K562 (cell line): ENCODE data around the gene NTM. TPM values are rescaled to one million over a fixed set of nuclear protein-coding genes. Genes with fewer than 3 reads are reported as not detected.

Experiments used
- ATAC-seq: fragments of 200-7000 bp; cut with Tn5 transposase; 3 replicates; pipeline ENCODE4 v1.9.1; 2020; ENCODE audit warnings: moderate library complexity
- BruUV-seq: library from RNA; stranded (reverse); fragments of 400-500 nt; replicated peaks from 2 replicates; lab custom pipeline; 2021; lab: Mats Ljungman, UMichigan
- CTCF ChIA-PET: fragments of 300-600 bp; formaldehyde crosslinking; extraction: SDS; loops from one replicate; lab custom pipeline; 2021; ENCODE audit warnings: low intra/inter-chr PET ratio; lab: Yijun Ruan, JAX
- POLR2A ChIA-PET: fragments of 300-600, 350-650 bp; sonication (Branson Sonifier 250); formaldehyde crosslinking; extraction: SDS; loops from one replicate; lab custom pipeline; 2021; ENCODE audit warnings: antibody characterized with exemption, inconsistent platforms; lab: Yijun Ruan, JAX
- DNase-seq, 4 experiments: peaks; one replicate each; pipeline versions ENCODE4 v3.0.0 to v3.0.0-alpha.2; 2011 to 2018; ENCODE audit warnings: low spot score in 3 of 4, mixed read lengths in 3 of 4; ENCODE audit errors: extremely low read depth in 1 of 4
- FAIRE-seq: peaks from 2 replicates; lab custom pipeline; 2011; peaks lifted over from hg19 to GRCh38; lab: Jason Lieb, UNC
- H2AFZ ChIP-seq: 2 replicates; pipeline ENCODE4 v1.6.0; 2011; ENCODE audit warnings: low read depth, low read length, control low read depth, inconsistent platforms
- H3K27ac ChIP-seq: fragments of 200-600 bp; 3 replicates; pipeline ENCODE4 v1.8.0; 2011; ENCODE audit warnings: low read depth, mild to moderate bottlenecking, control low read depth, inconsistent platforms, low read length, moderate library complexity, mixed read lengths; ENCODE audit errors: extremely low read depth
- H3K27me3 ChIP-seq, 2 experiments: fragments of 300-600 bp in 1 of 2; 2 replicates in 1 of 2; 3 replicates in 1 of 2; pipeline versions ENCODE4 v1.6.0 to v1.8.0; 2011; ENCODE audit warnings: inconsistent platforms in 2 of 2, low read length in 2 of 2, mild to moderate bottlenecking in 1 of 2, mixed read lengths in 1 of 2, moderate library complexity in 1 of 2; ENCODE audit not compliant: control insufficient read depth in 2 of 2, insufficient read depth in 2 of 2
- H3K36me3 ChIP-seq: fragments of 300-600 bp; 3 replicates; pipeline ENCODE4 v1.8.0; 2011; ENCODE audit warnings: mild to moderate bottlenecking, low read length, inconsistent platforms; ENCODE audit not compliant: control insufficient read depth, insufficient read depth
- H3K4me1 ChIP-seq, 2 experiments: fragments of 200-600 bp in 1 of 2; replicated peaks in 1 of 2; 2 replicates in 1 of 2; 3 replicates in 1 of 2; pipeline versions ENCODE4 v1.5.1 to v1.8.0; 2011; ENCODE audit warnings: inconsistent platforms in 2 of 2, low read length in 2 of 2, mild to moderate bottlenecking in 1 of 2, mixed read lengths in 1 of 2, moderate library complexity in 1 of 2; ENCODE audit not compliant: control insufficient read depth in 2 of 2, insufficient read depth in 2 of 2
- H3K4me2 ChIP-seq: 2 replicates; pipeline ENCODE4 v1.6.1; 2011; ENCODE audit warnings: low read length, control low read depth, inconsistent platforms, mixed read lengths; ENCODE audit not compliant: insufficient read depth
- H3K4me3 ChIP-seq: fragments of 200-600 bp; sonication (generic), shearing (Covaris generic); 2 replicates; pipeline ENCODE4 v1.5.1; 2016; ENCODE audit warnings: control low read depth, inconsistent platforms
- H3K79me2 ChIP-seq: fragments of 200-600 bp; 3 replicates; pipeline ENCODE4 v1.8.0; 2011; ENCODE audit warnings: low read length, inconsistent platforms; ENCODE audit not compliant: control insufficient read depth, insufficient read depth
- H3K9ac ChIP-seq, 2 experiments: 2 replicates each; pipeline versions ENCODE4 v1.6.0 to v1.6.1; 2011; ENCODE audit warnings: low read depth in 2 of 2, low read length in 2 of 2, control low read depth in 1 of 2, inconsistent platforms in 1 of 2, mild to moderate bottlenecking in 1 of 2, mixed read lengths in 1 of 2; ENCODE audit not compliant: insufficient read depth in 1 of 2
- H3K9me1 ChIP-seq: one replicate; pipeline ENCODE4 v1.6.0; 2011; ENCODE audit warnings: inconsistent platforms, mild to moderate bottlenecking, low read length, moderate library complexity; ENCODE audit not compliant: control insufficient read depth, insufficient read depth
- H3K9me3 ChIP-seq: replicated peaks from 2 replicates; pipeline ENCODE4 v1.5.1; 2011; ENCODE audit warnings: low read depth, low read length, inconsistent platforms; ENCODE audit not compliant: control insufficient read depth, insufficient read depth
- H4K20me1 ChIP-seq: replicated peaks from 2 replicates; pipeline ENCODE4 v1.6.1; 2011; ENCODE audit warnings: low read length, inconsistent platforms, mixed read lengths; ENCODE audit not compliant: control insufficient read depth, insufficient read depth
- CHD4 ChIP-seq: fragments of 200-600 bp; sonication (generic); IDR thresholded peaks from 3 replicates; pipeline ENCODE4 v1.6.1; 2012; ENCODE audit warnings: low read depth, mild to moderate bottlenecking, mixed read lengths, low read length, inconsistent platforms; ENCODE audit not compliant: insufficient read depth, insufficient replicate concordance, poor library complexity, severe bottlenecking
- KAT8 ChIP-seq: fragments of 450-650 bp; IDR thresholded peaks from 2 replicates; pipeline ENCODE4 v1.6.1; 2016; ENCODE audit warnings: low read depth, mild to moderate bottlenecking
- MEF2D ChIP-seq: conservative IDR thresholded peaks from 2 replicates; pipeline ENCODE4 v1.6.1; 2016; ENCODE audit warnings: low read depth, missing genetic modification characterization, missing compliant biosample characterization
- RFX7 ChIP-seq: fragments of 250-450 bp; sonication (Bioruptor Pico); IDR thresholded peaks from 2 replicates; pipeline ENCODE4 v1.5.1; 2021; ENCODE audit warnings: mild to moderate bottlenecking
- SIN3B ChIP-seq: fragments of 450-650 bp; IDR thresholded peaks from 2 replicates; pipeline ENCODE4 v1.6.1; 2017; ENCODE audit warnings: low read depth, mild to moderate bottlenecking, moderate library complexity
- TAF1 ChIP-seq: IDR thresholded peaks from 2 replicates; pipeline ENCODE4 v1.6.1; 2011; ENCODE audit warnings: mild to moderate bottlenecking, low read length, moderate library complexity; ENCODE audit not compliant: insufficient read depth, control insufficient read depth, severe bottlenecking; ENCODE audit errors: extremely low read depth
- ZNF212 ChIP-seq: fragments of 450-650 bp; formaldehyde crosslinking; IDR thresholded peaks from 2 replicates; pipeline ENCODE4 v1.4.0; 2020; ENCODE audit warnings: mild to moderate bottlenecking
- ZNF253 ChIP-seq: fragments of 250-450 bp; sonication (Bioruptor Pico); conservative IDR thresholded peaks from 2 replicates; pipeline ENCODE4 v1.6.1; 2021; ENCODE audit warnings: mild to moderate bottlenecking
- ZNF408 ChIP-seq: fragments of 250-450 bp; sonication (Bioruptor Pico); IDR thresholded peaks from 2 replicates; pipeline ENCODE4 v1.4.0; 2020; ENCODE audit warnings: low read depth, mild to moderate bottlenecking, moderate library complexity
- ZNF551 ChIP-seq: fragments of 250-450 bp; sonication (Bioruptor Pico); IDR thresholded peaks from 2 replicates; pipeline ENCODE4 v1.5.0; 2021; ENCODE audit warnings: mild to moderate bottlenecking, moderate library complexity
- WGBS: fragments of 100-300 bp; shearing (Covaris generic); methylation state at CpG from one replicate; pipeline ENCODE4 v1.1.6; 2016; ENCODE audit warnings: low coverage, mixed read lengths; ENCODE audit not compliant: insufficient coverage; ENCODE audit errors: missing lambda C conversion rate; 5-methylcytosine and 5-hydroxymethylcytosine counted together
- in situ Hi-C: fragments of 300-500 bp; cut with MboI; formaldehyde crosslinking; loops from 4 replicates; pipeline ENCODE4 v1.15.0; 2018; ENCODE audit warnings: inconsistent platforms, mixed read lengths
- intact Hi-C: fragments of 100-400 bp; cut with micrococcal nuclease; formaldehyde crosslinking; loops from 2 replicates; pipeline ENCODE4 v1.14.2; 2022
- polyA plus RNA-seq, 8 experiments: library from polyadenylated mRNA; depleted of rRNA in 4 of 8; stranded (reverse) in 5 of 8; unstranded in 3 of 8; fragments of >200 nt; fragmentation: Nextera tagmentation in 2 of 8; fragmentation: Illumina TruSeq in 1 of 8; extraction: Ambion mirVana in 2 of 8; extraction: Trizol in 1 of 8; gene quantifications; 2 replicates each; pipeline versions ENCODE4 v1.2.1 to v1.2.3, GENCODE V29; 2011 to 2014; ENCODE audit warnings: inconsistent platforms in 1 of 8, missing spikeins in 1 of 8
- total RNA-seq, 7 experiments: library from RNA; depleted of rRNA in 6 of 7; stranded (reverse); fragments of >200 nt in 6 of 7; fragmentation: Illumina TruSeq in 2 of 7; extraction: Trizol in 2 of 7; gene quantifications; 2 replicates each; pipeline versions ENCODE4 v1.2.1 to v1.2.3, GENCODE V29; 2011 to 2021; ENCODE audit warnings: low replicate concordance in 1 of 7
- TF ChIP-seq, protein P1 (sequence below): sonication (generic); IDR thresholded peaks from 2 replicates; pipeline ENCODE4 v1.6.1; 2016

Gene NTM
- total and polyA plus RNA-seq, 9 of the 15 experiments (the other 6 are each of a cell fraction or from before 2014, with no cell fraction given) = not detected

DNA sequence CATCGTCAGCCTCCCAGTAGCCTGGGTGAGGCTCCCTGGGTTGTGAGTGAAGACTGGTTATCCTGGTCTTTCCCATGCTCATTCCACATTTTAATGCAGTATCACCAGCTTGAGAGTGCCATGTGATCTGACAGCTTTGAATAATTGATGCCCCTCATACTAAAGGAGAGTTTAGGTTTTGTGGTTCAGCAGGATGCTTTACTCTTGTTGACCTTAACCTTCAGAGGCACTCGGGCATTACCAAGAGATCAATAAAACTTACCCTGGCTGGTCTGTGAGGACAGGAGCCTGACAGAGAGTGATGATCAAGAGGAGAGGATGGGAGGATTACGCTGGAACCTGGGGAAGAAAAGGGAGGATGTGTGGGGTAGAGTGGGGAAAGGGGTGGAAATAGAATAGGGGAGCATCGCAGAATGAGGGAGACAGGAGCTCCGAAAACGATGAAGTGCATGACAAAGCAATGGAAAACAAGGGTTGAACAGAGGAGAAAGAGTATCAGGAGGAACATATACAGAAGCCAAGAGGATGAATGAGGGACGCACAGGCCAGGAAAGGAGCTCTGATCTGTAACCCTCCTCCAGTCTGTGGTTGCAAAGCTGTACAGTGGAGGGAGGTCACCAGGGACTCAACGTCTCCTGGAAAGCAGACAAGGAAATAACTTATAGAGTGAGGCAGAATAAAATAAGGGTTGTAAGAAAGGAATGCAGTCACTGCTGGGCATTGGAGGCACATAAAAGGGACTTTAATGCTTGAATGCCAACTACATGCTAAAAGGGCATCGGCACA is 594.5 kb downstream of the NTM start:
- Histone ChIP-seq H3K9me3 (peaks cover 5% of the 10 kb centered on the region), H3K9ac (no peak overlapping the region), H3K27ac (no peak overlapping the region), H4K20me1 (no peaks in the 10 kb centered on the region), H3K27me3 (no peaks in the 10 kb centered on the region), H3K79me2 (no peaks in the 10 kb centered on the region), H3K4me2 (no peak overlapping the region), H3K4me3 (no peak overlapping the region), H2AFZ (no peak overlapping the region), H3K4me1 (no peaks in the 10 kb centered on the region), H3K36me3 (no peaks in the 10 kb centered on the region), H3K9me1 (no peaks in the 10 kb centered on the region)
- no TSS peak for BruUV-seq
- TF ChIP-seq KAT8 (no peak), ZNF408 (CRISPR knock-in tag) (no peak), CHD4 (no peak), MEF2D (tag) (no peak), SIN3B (no peak), RFX7 (CRISPR knock-in tag) (no peak), ZNF551 (CRISPR knock-in tag) (no peak), ZNF212 (no peak), ZNF253 (no peak), TAF1 (no peak)
- TF ChIP-seq, protein P1, sequence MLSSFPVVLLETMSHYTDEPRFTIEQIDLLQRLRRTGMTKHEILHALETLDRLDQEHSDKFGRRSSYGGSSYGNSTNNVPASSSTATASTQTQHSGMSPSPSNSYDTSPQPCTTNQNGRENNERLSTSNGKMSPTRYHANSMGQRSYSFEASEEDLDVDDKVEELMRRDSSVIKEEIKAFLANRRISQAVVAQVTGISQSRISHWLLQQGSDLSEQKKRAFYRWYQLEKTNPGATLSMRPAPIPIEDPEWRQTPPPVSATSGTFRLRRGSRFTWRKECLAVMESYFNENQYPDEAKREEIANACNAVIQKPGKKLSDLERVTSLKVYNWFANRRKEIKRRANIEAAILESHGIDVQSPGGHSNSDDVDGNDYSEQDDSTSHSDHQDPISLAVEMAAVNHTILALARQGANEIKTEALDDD = no peak
- intact Hi-C loops = no loop called here
- in situ Hi-C loops = no loop called here
- FAIRE-seq (no peak), DNase-seq (no peak), ATAC-seq (no peak)
- CTCF ChIA-PET = no interaction called here
- 0% methylated on average over 7 of the region's 9 CpGs for WGBS
- POLR2A ChIA-PET = no interaction called here
